SK-N-SH (cell line): ENCODE results near the gene ARMC3. TPM values are rescaled to one million over a fixed set of nuclear protein-coding genes. Genes with fewer than 3 reads are reported as not detected.

Source experiments
- CTCF ChIA-PET: fragments of 300-600, 350-600 bp; formaldehyde crosslinking; extraction: SDS; loops from one replicate; lab custom pipeline; 2021; lab: Yijun Ruan, JAX
- POLR2A ChIA-PET: fragments of 350-600 bp; sonication (Branson Sonifier 250); formaldehyde crosslinking; extraction: SDS; loops from one replicate; lab custom pipeline; 2020; ENCODE audit warnings: antibody characterized with exemption, inconsistent platforms; lab: Yijun Ruan, JAX
- DNase-seq: peaks from one replicate; pipeline ENCODE4 v3.0.0; 2012
- H2AFZ ChIP-seq: fragments of 200-600 bp; sonication (generic); 2 replicates; pipeline ENCODE4 v1.8.1; 2016; ENCODE audit warnings: antibody characterized with exemption, mild to moderate bottlenecking, low read depth
- H3F3A ChIP-seq: fragments of 200-600 bp; sonication (generic); replicated peaks from 2 replicates; pipeline ENCODE3; 2016; ENCODE audit warnings: antibody characterized with exemption, mild to moderate bottlenecking; ENCODE audit not compliant: insufficient read depth
- H3K27ac ChIP-seq, 2 experiments: fragments of 200-500 bp in 1 of 2; fragments of 200-600 bp in 1 of 2; sonication (Bioruptor generic) in 1 of 2; sonication (generic), shearing (Covaris generic) in 1 of 2; 2 replicates each; pipeline versions ENCODE4 v1.5.1 to v1.6.1; 2014 to 2016; ENCODE audit warnings: low read depth in 2 of 2, inconsistent platforms in 1 of 2, low read length in 1 of 2, mild to moderate bottlenecking in 1 of 2, mixed read lengths in 1 of 2
- H3K27me3 ChIP-seq: fragments of 200-600 bp; sonication (generic), shearing (Covaris generic); 2 replicates; pipeline ENCODE4 v1.6.1; 2016; ENCODE audit warnings: mixed run types; ENCODE audit not compliant: insufficient read depth
- H3K36me3 ChIP-seq, 2 experiments: fragments of 200-500 bp in 1 of 2; fragments of 200-600 bp in 1 of 2; sonication (Bioruptor generic) in 1 of 2; sonication (generic) in 1 of 2; replicated peaks in 1 of 2; 2 replicates each; pipeline versions ENCODE3 to v1.5.1; 2014 to 2016; ENCODE audit warnings: low read length in 1 of 2, mild to moderate bottlenecking in 1 of 2; ENCODE audit not compliant: insufficient read depth in 2 of 2, control insufficient read depth in 1 of 2
- H3K4me1 ChIP-seq, 2 experiments: fragments of 200-500 bp in 1 of 2; fragments of 200-600 bp in 1 of 2; sonication (Bioruptor generic) in 1 of 2; sonication (generic), shearing (Covaris generic) in 1 of 2; 2 replicates each; pipeline versions ENCODE4 v1.5.1 to v1.6.1; 2014 to 2016; ENCODE audit warnings: low read depth in 1 of 2, low read length in 1 of 2, mixed run types in 1 of 2; ENCODE audit not compliant: insufficient read depth in 2 of 2, control insufficient read depth in 1 of 2
- H3K4me2 ChIP-seq: fragments of 200-600 bp; sonication (generic), shearing (Covaris generic); 2 replicates; pipeline ENCODE4 v1.6.1; 2017; ENCODE audit warnings: mixed run types
- H3K4me3 ChIP-seq, 2 experiments: fragments of 200-500 bp in 1 of 2; fragments of 200-600 bp in 1 of 2; sonication (Bioruptor generic) in 1 of 2; sonication (generic), shearing (Covaris generic) in 1 of 2; 2 replicates each; pipeline versions ENCODE4 v1.5.1 to v1.8.1; 2014 to 2016; ENCODE audit warnings: low read depth in 2 of 2, inconsistent platforms in 1 of 2, low read length in 1 of 2, mild to moderate bottlenecking in 1 of 2, mixed read lengths in 1 of 2, moderate library complexity in 1 of 2
- H3K79me2 ChIP-seq: fragments of 200-600 bp; sonication (generic); 2 replicates; pipeline ENCODE4 v1.8.1; 2017; ENCODE audit warnings: mild to moderate bottlenecking; ENCODE audit not compliant: insufficient read depth
- H3K9ac ChIP-seq: fragments of 200-600 bp; sonication (generic); 2 replicates; pipeline ENCODE4 v1.6.1; 2017; ENCODE audit warnings: mixed run types
- H3K9me2 ChIP-seq: fragments of 200-600 bp; sonication (generic); 2 replicates; pipeline ENCODE4 v1.6.1; 2017; ENCODE audit warnings: mixed run types
- H3K9me3 ChIP-seq: fragments of 200-600 bp; sonication (generic); 2 replicates; pipeline ENCODE4 v1.6.1; 2017; ENCODE audit warnings: mixed run types, mild to moderate bottlenecking, moderate library complexity
- H4K20me1 ChIP-seq: fragments of 200-600 bp; sonication (generic); 2 replicates; pipeline ENCODE4 v1.6.1; 2017; ENCODE audit warnings: mild to moderate bottlenecking, mixed run types; ENCODE audit not compliant: insufficient read depth
- CHD2 ChIP-seq: fragments of 150-350 bp; IDR thresholded peaks from 2 replicates; pipeline ENCODE4 v1.6.1; 2018; ENCODE audit warnings: low read length; ENCODE audit not compliant: partially characterized antibody
- ELF1 ChIP-seq: IDR thresholded peaks from 2 replicates; pipeline ENCODE4 v1.4.0; 2012
- EP300 ChIP-seq, 2 experiments: IDR thresholded peaks; 2 replicates each; pipeline versions ENCODE4 v1.4.0 to v1.6.1; 2012; ENCODE audit warnings: borderline replicate concordance in 1 of 2, low read depth in 1 of 2, low read length in 1 of 2
- EZH2phosphoT487 ChIP-seq: fragments of 200-600 bp; sonication (generic); IDR thresholded peaks from 2 replicates; pipeline ENCODE4 v1.6.1; 2017; ENCODE audit warnings: low read depth, mixed run types, mild to moderate bottlenecking, antibody characterized with exemption, moderate library complexity, borderline replicate concordance
- GATA2 ChIP-seq: sonication (generic); formaldehyde crosslinking; IDR thresholded peaks from 2 replicates; pipeline ENCODE4 v1.5.0; 2020; ENCODE audit warnings: mild to moderate bottlenecking, missing genetic modification reagents
- JUND ChIP-seq: IDR thresholded peaks from 2 replicates; pipeline ENCODE4 v1.4.0; 2012
- MXI1 ChIP-seq: IDR thresholded peaks from 2 replicates; pipeline ENCODE4 v1.6.1; 2012; ENCODE audit warnings: mild to moderate bottlenecking, low read depth, low read length, improper control_type of control experiment
- RAD21 ChIP-seq: IDR thresholded peaks from 2 replicates; pipeline ENCODE4 v1.6.1; 2012; ENCODE audit warnings: mild to moderate bottlenecking, low read length
- RCOR1 ChIP-seq: fragments of 150-350 bp; IDR thresholded peaks from 2 replicates; pipeline ENCODE4 v1.6.1; 2017; ENCODE audit warnings: antibody characterized with exemption, low read length
- SIN3A ChIP-seq: IDR thresholded peaks from 2 replicates; pipeline ENCODE4 v1.6.1; 2012; ENCODE audit warnings: low read depth, mild to moderate bottlenecking, low read length, moderate library complexity, borderline replicate concordance
- SMC3 ChIP-seq: IDR thresholded peaks from 2 replicates; pipeline ENCODE4 v1.6.1; 2012; ENCODE audit warnings: low read depth, low read length, improper control_type of control experiment
- TAF1 ChIP-seq: IDR thresholded peaks from 2 replicates; pipeline ENCODE4 v1.6.1; 2012; ENCODE audit warnings: low read depth, mild to moderate bottlenecking, low read length, moderate library complexity, borderline replicate concordance
- TEAD4 ChIP-seq: IDR thresholded peaks from 2 replicates; pipeline ENCODE4 v1.4.0; 2012; ENCODE audit warnings: mild to moderate bottlenecking, borderline replicate concordance; ENCODE audit not compliant: insufficient read depth
- WGBS: methylation state at CpG from one replicate; pipeline ENCODE4 v1.1.6; 2017; ENCODE audit warnings: low lambda C conversion rate; 5-methylcytosine and 5-hydroxymethylcytosine counted together
- polyA plus RNA-seq, 3 experiments: library from polyadenylated mRNA; depleted of rRNA; stranded (reverse); fragments of >200 nt; gene quantifications; 2 replicates each; pipeline ENCODE4 v1.2.3, GENCODE V29; 2012
- TF ChIP-seq, protein P1 (sequence below): fragments of 200-600 bp; sonication (generic); IDR thresholded peaks from 2 replicates; pipeline ENCODE4 v1.6.1; 2017; ENCODE audit warnings: antibody characterized with exemption, mild to moderate bottlenecking, moderate library complexity
- TF ChIP-seq, protein P2 (sequence below): IDR thresholded peaks from 2 replicates; pipeline ENCODE4 v1.4.0; 2012; ENCODE audit warnings: low read depth, borderline replicate concordance
- TF ChIP-seq, protein P3 (sequence below): fragments of 150-350 bp; IDR thresholded peaks from 2 replicates; pipeline ENCODE4 v1.6.1; 2016; ENCODE audit warnings: mild to moderate bottlenecking, low read depth, low read length

ARMC3 gene
- polyA plus RNA-seq, 1 of the 3 experiments (the other 2 are of a cell fraction): not detected

DNA sequence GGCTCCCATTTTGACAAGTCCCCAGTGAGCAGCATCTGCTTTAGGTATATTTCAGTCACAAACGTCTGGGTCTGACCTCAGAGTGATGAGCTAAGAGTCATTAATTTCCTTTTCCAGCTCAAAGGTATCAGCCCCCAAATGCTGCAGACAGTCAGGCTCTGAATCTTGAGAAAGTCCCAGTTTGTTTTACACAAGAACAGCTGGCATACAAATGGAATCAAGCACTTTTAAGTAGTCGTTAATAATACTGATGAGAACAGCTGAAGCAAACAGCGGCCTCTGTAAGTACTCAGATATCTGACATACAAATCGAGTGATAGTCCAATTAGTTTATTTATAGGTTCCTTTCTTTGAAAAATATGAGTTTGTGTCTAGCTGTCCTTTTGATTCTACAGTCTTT lies 118.2 kb downstream of the ARMC3 start:
- Histone ChIP-seq H3K27me3 (no peaks in the 10 kb centered on the region), H4K20me1 (no peaks in the 10 kb centered on the region), H3F3A (no peaks in the 10 kb centered on the region), H3K9me3 (no peaks in the 10 kb centered on the region), H3K9ac (no peak overlapping the region), H3K27ac (no peak overlapping the region), H3K4me3 (no peak overlapping the region), H3K4me2 (no peak overlapping the region), H3K79me2 (no peaks in the 10 kb centered on the region), H2AFZ (no peak overlapping the region), H3K9me2 (no peaks in the 10 kb centered on the region), H3K4me1 (peaks cover 0 to 5% of the 10 kb centered on the region in 2 experiments; a peak in 2 of 4 replicates), H3K36me3 (no peaks in the 10 kb centered on the region)
- no peak for DNase-seq
- TF ChIP-seq EP300 (IDR thresholded peaks at IDR 0.05; ENCODE audit: borderline replicate concordance in 1 of 2, low read depth in 1 of 2, low read length in 1 of 2) (no peak), CHD2 (no peak), RAD21 (no peak), SIN3A (no peak), TAF1 (no peak), SMC3 (no peak), RCOR1 (no peak)
- TF ChIP-seq, protein P1, sequence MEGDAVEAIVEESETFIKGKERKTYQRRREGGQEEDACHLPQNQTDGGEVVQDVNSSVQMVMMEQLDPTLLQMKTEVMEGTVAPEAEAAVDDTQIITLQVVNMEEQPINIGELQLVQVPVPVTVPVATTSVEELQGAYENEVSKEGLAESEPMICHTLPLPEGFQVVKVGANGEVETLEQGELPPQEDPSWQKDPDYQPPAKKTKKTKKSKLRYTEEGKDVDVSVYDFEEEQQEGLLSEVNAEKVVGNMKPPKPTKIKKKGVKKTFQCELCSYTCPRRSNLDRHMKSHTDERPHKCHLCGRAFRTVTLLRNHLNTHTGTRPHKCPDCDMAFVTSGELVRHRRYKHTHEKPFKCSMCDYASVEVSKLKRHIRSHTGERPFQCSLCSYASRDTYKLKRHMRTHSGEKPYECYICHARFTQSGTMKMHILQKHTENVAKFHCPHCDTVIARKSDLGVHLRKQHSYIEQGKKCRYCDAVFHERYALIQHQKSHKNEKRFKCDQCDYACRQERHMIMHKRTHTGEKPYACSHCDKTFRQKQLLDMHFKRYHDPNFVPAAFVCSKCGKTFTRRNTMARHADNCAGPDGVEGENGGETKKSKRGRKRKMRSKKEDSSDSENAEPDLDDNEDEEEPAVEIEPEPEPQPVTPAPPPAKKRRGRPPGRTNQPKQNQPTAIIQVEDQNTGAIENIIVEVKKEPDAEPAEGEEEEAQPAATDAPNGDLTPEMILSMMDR: no peak
- POLR2A ChIA-PET: no interaction called here
- CTCF ChIA-PET: interaction anchor here (1.0 to 1.8 kb wide), 2 partner anchors 10 to 57 kb away, joined by 4 read pairs; no protein-coding TSS in a partner anchor
- 31% methylated on average over 4 of the region's 4 CpGs for WGBS

DNA sequence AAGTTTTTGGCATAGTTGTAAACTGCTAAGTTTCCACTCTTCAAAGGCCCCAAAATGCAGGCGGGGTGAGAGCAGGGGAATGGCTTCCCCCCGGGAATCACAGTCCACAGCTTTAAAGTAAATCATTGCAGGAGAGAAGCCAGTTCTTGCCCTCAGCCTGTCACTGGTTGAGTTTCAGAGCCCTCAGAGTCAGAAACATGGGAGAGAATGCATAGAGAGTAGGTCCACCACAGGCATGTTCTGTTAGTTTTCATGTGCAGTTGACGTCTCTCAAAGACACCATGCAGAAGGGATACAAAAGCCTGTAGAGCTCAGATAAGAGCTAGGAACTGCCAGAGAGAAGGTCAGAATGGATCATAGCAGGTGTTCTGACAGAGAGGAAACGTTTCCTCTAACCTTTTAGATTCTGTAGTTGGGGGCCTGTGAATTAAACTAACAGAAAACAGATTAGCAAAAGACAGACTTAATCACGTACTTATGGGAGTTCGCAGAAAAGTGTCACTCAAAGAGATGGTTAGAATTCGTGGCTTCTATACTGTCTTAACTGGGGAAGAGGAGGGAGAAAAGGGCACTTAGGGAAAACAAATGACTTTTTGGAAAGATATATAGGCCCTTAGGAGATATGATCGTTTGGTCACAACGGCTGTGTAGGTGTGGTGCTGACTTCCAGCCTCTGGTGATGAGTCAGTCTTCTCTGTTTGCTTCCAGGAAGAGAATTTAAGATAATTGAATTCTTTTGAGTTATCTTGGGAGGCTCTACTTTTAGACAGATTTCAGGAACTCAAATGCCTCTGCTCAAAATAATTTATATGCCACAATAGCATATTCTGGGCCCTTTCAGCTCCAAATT lies 119.6 kb downstream of the ARMC3 start:
- Histone ChIP-seq H3K9me2 (no peaks in the 10 kb centered on the region), H3F3A (no peaks in the 10 kb centered on the region), H3K36me3 (no peaks in the 10 kb centered on the region), H3K4me2 (no peak overlapping the region), H3K27me3 (no peaks in the 10 kb centered on the region), H3K4me1 (peaks cover 0 to 5% of the 10 kb centered on the region in 2 experiments; a peak in 2 of 4 replicates), H3K79me2 (no peaks in the 10 kb centered on the region), H3K9ac (no peak overlapping the region), H2AFZ (no peak overlapping the region), H3K4me3 (no peak overlapping the region), H3K9me3 (no peaks in the 10 kb centered on the region), H3K27ac (no peak overlapping the region), H4K20me1 (no peaks in the 10 kb centered on the region)
- no peak for DNase-seq
- 54% methylated on average over 9 of the region's 9 CpGs for WGBS
- TF ChIP-seq RAD21 (no peak), JUND (no peak), GATA2 (no peak), EZH2phosphoT487 (no peak), TEAD4 (no peak), CHD2 (no peak), MXI1 (no peak), ELF1 (no peak), SMC3 (no peak)
- TF ChIP-seq, protein P2, sequence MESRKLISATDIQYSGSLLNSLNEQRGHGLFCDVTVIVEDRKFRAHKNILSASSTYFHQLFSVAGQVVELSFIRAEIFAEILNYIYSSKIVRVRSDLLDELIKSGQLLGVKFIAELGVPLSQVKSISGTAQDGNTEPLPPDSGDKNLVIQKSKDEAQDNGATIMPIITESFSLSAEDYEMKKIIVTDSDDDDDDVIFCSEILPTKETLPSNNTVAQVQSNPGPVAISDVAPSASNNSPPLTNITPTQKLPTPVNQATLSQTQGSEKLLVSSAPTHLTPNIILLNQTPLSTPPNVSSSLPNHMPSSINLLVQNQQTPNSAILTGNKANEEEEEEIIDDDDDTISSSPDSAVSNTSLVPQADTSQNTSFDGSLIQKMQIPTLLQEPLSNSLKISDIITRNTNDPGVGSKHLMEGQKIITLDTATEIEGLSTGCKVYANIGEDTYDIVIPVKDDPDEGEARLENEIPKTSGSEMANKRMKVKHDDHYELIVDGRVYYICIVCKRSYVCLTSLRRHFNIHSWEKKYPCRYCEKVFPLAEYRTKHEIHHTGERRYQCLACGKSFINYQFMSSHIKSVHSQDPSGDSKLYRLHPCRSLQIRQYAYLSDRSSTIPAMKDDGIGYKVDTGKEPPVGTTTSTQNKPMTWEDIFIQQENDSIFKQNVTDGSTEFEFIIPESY: no peak
- TF ChIP-seq, protein P3, sequence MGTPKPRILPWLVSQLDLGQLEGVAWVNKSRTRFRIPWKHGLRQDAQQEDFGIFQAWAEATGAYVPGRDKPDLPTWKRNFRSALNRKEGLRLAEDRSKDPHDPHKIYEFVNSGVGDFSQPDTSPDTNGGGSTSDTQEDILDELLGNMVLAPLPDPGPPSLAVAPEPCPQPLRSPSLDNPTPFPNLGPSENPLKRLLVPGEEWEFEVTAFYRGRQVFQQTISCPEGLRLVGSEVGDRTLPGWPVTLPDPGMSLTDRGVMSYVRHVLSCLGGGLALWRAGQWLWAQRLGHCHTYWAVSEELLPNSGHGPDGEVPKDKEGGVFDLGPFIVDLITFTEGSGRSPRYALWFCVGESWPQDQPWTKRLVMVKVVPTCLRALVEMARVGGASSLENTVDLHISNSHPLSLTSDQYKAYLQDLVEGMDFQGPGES: no peak
- CTCF ChIA-PET: interaction anchor here (1.3 to 1.8 kb wide), 2 partner anchors 19 to 58 kb away, joined by 4 read pairs; no protein-coding TSS in a partner anchor
- POLR2A ChIA-PET: no interaction called here
